Stimulated activated naive CD8-positive, alpha-beta T cell treated with anti-CD3 and anti-CD28 coated beads, Interleukin-15, Interleukin-2, amounts not matched to agents 100 U/mL and 50 U/mL, for 24 hours (primary cell): ENCODE data around the gene BBLN.
"Not testable (repeated sequence)": the region's sequence is repeated elsewhere in the genome, so short reads cannot be mapped to it uniquely, and the experiment has no call there.

ENCODE experiments used
- ATAC-seq: fragments of 150-1000 bp; cut with Tn5 transposase; one replicate; pipeline ENCODE4 v1.10.0; 2021
- DNase-seq: peaks from one replicate; pipeline ENCODE4 v3.0.0; 2021

Gene BBLN

DNA sequence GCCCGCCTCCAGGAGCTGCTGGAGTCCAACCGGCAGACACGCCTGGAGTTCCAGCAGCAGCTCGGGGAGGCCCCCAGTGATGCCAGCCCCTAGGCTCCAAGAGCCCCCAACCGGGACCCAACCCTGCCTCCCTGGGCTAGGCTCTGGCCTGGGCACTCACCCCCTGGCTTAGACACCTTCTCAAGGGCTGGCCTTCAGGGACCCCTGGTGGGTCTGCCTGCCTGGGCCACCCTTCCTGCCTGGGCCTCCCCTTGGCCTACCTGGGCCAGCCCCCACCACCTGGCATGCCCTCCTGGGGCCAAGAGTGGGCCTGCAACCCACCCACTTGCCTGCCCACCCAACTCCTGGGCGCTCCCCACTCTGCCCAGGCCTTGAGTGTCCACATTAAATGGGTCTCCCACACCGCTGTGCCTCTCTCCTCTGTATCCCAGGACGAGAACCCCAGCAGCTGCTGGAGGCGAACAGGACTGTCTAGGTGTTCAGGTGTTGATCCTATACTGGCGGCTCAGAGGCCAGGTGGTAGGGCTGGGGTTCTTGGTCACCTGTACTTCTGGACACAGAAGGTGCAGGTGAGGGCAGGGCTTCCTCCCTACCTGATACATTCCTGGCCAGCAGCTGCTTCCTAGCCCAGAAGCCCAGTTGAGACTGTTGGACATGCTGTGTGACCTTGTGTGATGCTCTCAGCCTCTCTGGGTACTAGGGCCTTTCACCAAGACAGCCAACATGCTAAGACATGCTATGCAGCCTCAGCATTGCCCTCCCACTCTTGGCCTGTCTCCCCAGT, 3.6 kb downstream of the BBLN start:
- DNase-seq = no peak
- ATAC-seq = no peak

DNA sequence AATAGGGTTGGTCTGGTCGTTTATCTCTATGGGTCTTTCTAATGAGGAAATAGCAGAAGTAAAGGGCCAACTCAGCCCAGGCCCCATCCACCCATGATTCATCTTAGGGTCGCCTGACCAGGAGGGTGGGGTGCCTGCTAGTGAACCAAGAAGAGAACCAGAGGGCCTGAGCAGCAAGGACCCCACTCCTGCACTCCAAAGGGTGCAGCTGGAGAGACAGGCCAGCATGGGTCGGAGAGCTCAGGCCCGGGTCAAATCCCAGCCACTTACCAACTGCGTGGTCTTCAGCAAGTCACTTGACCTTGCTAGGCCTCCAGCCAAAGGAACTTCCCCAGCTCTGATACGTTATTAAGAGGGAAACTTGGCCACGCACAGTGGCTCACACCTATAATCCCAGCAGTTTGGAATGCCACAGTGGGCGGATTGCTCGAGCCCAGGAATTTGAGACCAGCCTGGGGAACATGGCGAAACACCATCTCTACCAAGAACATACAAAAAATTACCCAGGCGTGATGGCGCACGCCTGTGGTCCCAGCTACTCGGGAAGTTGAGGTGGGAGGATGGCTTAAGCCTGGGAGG, 4.3 kb downstream of the BBLN start:
- no peak for ATAC-seq
- DNase-seq = no peak

DNA sequence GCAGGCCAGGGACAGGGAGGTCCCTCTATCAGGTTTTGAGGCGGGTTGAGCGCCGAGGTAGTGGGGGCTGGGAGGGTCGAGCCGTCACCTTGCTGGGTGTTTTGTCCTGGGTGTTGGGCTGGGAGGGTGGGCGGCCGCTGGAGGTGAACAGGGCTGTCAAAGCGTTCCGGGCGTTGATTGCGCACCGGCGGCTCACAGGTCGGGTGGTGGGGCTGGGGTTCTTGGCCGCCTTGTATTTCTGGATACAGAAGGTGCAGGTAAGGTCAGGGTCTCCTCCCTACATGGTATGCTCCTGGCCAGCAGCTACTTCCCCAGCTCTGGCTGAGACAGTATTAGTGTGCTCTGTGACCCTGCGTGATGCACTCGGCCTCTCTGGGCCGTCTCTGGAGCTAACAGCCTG, 6.1 kb downstream of the BBLN start:
- DNase-seq = no peak
- ATAC-seq = no peak

DNA sequence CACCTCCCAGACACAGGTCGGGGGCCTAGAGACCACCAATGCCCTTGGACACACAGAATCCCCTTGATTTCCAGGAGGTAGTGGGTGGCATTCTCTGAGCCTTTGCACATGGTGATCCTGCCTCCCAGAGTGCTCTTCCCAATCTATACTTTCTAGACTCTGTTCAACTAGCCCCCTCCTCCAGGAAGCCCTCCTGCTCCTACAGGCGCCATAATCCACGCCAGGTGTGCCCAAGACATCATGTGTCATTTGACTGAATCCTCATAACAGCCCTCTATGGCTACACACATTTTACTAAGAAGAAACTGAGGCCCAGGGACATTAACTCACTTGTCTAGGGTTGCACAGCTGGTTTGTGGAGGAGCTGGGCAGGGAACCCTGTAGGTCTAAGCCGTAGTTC, 7.1 kb downstream of the BBLN start:
- no peak for ATAC-seq

DNA sequence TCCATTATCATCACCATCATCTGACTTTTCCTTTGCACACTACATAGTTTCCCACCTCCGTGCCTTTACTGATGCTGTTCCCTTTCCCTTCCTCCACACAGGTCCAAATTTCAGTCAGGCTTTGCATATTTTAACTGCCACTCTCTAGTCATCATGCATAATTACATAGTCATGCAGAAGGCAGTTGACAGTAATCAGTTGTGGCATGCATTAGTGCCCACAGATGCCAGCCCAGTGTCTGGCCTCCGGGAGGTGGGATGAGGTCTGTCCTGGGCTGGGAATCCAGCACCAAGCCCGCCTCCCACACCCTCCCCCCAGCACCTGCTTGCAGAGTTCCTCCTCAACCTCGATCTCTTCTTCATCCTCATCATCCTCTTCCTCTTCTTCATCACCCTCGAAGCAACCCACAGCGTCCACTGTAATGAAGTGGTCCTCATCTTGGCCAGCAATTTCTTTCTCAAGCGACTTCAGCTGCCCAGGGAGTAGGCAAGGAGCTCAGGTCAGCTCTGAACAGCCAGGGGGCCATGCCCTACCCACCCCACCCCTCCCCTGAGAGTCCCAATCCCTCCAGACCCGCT, 8.8 kb downstream of the BBLN start:
- ATAC-seq (no peak), DNase-seq (no peak)

More for the DNA sequence above, 7.1 kb downstream of the BBLN start:
- no peak for DNase-seq

DNA sequence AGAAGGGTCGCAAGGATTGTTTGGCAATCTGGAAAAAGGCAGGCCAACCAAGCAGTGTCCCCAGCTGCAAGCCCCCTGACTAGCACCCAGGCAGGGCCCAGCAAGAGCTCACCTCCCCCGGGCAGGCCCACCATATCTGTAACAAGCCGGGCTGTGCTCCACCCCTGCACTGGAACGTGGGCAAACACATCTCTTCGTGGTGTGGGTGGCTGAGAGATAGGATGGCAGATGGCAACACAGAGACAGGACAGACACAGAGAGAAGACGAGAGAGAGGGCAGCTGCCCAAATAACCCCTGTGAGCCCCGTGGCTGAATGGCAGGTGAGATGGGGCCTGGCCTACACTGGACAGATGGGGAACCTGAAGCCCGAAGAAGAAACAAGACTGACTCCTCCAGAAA, 9.4 kb downstream of the BBLN start:
- DNase-seq (no peak), ATAC-seq (no peak)

DNA sequence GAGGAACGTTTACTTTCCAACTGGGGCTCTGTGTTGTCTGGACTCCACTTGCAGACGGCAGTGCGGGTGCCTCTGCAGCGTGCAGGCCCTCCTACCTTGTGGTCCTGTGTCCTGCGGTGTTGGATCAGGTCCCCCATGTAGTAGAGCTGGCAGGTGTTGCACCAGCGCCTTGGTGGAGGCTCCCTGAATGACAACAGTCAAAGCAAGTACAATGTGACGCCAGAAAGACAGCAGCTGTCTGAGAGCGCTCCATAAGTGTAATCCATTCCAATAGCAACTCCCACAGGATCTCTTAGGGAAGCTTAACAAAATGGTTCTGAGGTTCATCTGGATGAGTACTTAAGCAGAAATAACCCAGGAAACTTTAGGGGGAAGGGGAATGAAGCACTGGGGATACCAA, 9.9 kb downstream of the BBLN start:
- DNase-seq = no peak
- no peak for ATAC-seq

DNA sequence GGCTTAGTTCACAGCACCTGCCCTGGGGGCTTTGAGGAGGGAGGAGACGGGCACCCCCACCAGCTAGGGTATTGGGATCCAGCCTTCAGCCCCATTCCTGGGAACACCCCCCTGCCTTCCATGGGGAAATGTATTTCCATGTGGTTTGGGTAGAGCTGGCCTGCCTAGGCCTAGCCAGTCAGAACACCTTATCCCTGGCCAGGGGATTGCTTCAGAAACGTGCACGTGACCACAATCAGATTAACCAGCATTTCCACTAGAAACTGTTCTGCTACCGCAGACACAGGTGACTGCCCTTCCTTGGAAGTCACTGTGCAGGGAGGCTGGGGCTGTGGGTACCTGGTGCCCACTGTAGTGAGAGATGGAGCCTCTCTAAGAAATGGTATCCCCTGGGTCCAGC, 14.0 kb downstream of the BBLN start:
- ATAC-seq (no peak), DNase-seq (no peak)

DNA sequence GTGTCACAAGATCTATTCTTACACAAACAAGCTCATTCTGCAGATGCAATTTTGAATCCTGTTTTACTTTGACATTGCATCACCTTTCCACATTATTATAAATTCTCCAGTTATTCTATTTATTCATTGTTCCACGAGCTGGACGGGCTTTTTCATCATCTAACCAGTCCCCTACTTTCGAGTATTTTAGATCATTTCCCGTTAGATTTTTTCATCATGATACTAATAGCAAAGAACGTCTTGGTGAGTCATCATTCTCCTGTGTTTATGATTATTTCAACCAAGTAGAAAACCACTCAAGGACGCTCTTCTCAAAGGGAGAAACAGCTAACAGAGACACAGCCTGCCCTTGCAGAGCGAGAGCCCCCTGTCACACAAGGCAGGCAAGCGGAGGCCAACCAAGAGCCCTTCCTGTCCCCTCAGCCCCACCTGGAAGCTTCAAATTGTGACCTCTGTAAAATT, 15.1 kb downstream of the BBLN start:
- ATAC-seq (no peak), DNase-seq (no peak)

DNA sequence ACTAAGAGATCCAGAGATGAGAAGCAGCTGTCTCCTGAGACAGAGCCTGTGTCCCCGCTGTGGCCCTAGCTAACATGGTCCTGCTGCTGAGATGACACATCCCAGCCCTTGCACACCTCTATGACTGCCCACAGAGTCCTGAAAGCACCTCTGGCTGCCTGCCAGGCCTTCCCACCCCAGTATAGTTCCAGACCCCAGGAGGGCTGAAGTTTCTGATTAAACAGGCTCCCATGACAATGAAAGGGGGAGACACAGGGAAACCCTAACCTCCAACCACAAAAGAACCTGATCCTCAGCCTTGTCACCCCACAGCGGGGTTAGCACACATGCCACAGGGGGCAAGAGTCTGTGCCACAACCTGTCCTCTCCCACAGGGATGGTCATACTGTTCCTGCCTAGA, 15.7 kb downstream of the BBLN start:
- no peak for ATAC-seq
- DNase-seq = no peak

DNA sequence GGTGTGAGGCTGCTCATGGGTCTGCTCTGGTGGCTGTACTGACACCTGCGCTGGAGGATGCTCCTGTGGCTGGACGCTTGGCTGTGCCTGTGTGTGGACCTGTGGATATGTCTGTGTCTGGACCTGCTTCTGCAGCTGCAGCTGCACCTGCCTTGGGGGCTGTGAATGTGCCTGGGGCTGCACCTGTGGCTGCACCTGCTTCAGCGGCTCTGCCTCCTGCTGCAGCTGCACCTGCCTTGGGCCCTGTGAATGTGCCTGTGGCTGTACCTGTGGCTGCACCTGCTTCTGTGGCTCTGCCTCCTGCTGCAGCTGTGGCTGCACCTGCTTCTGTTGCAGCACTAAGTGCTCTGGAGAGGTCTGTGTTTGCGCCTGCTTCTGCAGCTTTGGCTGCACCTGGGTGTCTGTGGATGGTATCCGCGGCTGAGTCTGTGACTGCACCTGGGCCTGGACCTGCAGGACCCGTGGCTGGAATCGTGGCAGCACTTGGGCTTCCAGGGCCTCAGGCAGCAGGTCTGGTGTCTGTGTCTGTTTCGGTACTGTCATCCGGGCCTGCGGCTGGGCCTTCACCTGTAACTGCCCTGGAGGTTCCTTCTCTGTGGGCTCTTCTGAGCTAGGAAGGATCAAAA, 18.9 kb downstream of the BBLN start:
- DNase-seq (no peak), ATAC-seq (no peak)

DNA sequence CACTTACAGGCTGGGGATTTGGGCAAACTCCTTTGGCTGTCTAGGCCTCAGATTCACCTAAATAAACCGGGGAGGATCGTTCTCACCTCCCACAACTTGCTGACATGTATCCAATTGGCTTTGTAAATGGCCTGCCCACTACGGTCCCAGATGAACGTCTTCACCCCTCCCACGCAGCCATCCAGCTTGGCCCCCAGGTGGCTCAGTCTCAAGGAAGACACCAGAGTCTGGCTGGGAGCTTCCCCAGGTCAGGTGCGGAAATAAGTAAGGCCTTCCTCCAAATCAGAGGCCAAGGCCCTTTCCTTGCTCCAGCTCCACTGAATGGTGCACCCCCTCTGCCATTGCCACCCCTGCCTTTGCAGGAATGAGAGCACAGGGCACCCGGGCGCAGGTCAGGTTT, 19.9 kb downstream of the BBLN start:
- no peak for DNase-seq
- no peak for ATAC-seq

DNA sequence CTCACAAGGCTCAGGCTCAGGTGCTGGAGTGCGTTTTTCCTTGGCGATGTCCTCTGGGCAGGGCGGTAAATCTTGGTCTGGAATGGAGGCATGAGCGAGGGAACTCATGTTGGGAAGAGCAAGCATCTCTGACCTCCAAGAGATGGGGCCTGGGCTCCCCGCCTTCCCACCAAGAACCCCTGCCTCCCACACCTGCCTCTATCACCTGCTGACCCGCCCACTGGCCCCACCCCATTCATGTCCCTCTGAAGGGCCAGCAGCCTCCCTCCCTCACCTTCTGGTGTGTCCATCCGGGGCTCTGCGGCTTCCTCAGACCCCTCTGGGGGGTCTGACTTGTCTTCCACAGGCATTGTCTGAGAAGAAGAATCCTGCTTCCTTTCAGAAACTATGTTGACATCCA, 20.4 kb downstream of the BBLN start:
- DNase-seq (no peak), ATAC-seq (no peak)

DNA sequence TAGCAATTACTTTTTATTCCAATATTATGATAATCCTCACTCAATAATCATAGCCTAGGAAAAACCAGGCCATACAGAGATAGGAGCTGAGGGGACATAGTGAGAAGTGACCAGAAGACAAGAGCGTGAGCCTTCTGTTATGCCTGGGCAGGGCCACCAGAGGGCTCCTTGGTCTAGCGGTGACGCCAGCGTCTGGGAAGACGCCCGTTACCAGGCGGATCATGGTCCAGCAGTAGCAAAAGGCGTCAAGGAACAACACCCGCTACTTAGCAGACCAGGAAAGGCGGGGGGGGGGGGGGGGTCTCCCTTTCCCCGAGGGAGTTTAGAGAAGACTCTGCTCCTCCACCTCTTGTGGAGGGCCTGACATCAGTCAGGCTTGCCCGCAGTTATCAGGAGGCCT, 21.4 kb downstream of the BBLN start:
- ATAC-seq, DNase-seq: not testable (repeated sequence)

DNA sequence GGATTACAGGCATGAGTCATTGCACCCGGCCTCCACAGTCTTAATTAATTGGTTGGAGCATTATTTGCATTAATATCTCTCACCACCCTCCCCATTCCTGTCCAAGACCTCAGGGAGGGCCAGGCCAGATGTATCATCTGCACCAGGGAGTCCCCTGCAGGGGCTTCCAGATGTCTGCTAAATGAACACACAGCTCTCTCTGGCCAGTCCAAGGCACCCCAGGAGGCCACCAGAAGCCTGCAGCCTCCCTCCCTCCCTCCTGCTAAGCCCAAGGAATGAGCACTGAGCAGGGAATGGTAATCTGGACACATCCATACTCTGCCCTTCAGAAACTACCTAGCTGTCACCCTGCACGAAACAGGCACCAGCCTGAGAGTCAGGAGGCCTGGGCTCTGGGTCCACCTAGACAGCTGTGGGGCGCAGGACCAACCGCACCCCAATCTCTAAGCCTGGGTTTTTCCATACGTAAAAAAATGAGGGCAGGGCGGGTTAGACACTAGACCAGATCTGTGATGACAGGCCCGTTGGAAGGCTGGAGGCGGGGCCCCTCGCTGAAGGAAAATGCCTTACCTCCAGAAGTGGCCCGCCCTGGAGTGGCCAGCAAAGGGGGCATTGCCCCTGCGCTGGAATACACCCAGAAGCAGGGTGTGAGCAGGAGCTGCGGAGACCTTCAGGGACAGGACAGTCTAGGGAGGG, 23.0 kb downstream of the BBLN start:
- DNase-seq = no peak
- ATAC-seq = no peak

DNA sequence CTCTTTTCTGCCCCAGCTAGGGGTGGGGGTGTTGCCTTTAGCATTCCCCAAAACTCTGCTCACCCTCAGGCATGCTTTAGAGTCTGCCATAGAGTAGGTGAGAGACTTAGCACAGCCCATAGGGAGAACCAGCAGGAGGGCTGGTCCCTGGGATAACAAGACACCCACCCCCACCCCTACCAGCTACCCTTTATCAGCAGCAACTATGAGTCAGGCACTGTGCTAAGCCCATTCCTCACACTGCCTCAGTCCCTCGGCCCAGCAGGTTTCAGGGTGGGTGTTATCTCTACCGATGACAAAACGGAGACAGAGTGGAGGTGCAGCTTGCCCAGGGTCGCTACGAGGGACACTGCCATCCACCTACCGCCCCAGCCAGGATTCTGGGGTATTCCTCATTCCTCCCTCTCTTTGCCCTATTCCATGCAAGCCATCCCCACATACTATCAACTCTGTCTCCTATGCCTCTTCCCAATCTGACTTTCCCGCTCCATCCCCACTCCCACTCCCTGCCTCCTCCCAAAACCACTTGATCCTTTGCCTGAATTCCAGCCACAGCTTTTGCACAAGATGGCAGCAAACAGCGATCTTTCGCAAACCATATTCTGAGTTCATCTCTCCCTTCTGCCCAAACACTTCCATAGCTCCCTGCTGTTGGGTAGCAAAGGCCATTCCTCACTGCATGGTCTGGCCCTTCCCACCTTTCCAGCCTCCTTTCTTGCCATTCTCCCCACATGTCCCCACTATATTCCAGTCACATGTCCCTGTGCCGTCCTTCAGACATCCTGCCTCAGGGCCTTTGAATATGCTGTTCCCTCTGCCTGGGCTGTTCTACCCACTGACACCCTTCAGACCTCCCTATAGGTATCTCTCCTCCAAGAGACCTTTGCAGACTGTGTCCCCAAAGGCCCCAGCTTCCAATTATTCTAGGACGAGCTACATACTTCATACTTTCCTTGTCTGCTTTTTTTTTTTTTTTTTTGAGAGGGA, 26.2 kb downstream of the BBLN start:
- ATAC-seq = no peak
- DNase-seq = no peak

DNA sequence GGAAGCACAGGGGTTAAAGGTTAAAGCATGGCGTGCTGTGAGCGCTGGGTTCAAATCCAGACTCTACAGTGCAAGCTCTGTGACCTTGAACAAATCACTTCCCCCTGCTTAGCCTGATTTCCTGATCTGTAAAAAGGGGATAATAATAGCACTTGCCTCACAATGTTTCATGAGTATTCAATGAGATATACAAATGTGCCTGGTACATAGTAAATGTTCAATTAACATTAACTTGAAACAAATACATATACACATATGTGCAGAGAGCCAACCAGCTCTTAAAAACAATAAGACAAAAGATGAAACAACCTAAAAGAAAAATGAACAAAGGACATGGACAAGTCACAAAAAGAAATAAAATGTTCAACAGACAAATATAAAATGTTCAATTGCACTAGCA, 27.3 kb downstream of the BBLN start:
- DNase-seq (no peak), ATAC-seq (no peak)

DNA sequence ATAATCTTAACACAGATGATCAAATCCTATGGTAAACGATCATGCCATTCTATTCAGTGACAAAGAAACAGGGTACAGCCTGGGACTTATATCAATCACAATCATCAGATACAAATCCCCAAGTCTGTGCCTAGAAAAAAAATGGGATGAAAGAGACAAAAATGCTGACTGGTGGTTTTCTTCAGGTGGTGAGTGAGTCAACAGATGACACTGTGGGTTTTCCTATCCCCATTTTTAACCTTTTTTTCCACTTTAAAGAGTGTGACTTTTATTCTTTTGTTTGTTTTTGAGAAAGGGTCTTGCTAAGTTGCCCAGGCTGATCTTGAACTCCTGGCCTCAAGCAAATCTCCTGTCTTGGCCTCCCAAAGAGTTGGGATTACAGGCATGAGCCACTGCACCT, 28.1 kb downstream of the BBLN start:
- ATAC-seq (no peak), DNase-seq (no peak)

DNA sequence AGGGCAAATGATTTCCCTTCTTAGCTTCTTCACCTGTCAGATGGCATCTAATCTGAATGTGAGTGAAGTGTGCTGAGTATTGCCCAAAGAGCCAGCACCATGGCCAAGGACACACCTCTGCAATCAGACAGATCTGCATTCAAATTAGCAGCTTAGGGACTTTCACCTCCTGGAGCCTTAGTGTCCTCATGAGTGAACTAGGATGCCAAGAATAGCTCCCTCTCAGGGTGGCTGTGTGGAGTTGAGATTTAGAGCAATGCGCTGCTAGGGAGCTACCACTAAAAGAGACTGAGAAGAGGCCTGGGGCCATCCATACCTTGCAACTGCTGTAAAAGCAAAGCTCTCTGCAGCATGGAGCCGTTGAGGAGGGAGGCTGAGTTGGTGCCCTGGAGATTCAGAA, 29.9 kb downstream of the BBLN start:
- DNase-seq (no peak), ATAC-seq (no peak)

DNA sequence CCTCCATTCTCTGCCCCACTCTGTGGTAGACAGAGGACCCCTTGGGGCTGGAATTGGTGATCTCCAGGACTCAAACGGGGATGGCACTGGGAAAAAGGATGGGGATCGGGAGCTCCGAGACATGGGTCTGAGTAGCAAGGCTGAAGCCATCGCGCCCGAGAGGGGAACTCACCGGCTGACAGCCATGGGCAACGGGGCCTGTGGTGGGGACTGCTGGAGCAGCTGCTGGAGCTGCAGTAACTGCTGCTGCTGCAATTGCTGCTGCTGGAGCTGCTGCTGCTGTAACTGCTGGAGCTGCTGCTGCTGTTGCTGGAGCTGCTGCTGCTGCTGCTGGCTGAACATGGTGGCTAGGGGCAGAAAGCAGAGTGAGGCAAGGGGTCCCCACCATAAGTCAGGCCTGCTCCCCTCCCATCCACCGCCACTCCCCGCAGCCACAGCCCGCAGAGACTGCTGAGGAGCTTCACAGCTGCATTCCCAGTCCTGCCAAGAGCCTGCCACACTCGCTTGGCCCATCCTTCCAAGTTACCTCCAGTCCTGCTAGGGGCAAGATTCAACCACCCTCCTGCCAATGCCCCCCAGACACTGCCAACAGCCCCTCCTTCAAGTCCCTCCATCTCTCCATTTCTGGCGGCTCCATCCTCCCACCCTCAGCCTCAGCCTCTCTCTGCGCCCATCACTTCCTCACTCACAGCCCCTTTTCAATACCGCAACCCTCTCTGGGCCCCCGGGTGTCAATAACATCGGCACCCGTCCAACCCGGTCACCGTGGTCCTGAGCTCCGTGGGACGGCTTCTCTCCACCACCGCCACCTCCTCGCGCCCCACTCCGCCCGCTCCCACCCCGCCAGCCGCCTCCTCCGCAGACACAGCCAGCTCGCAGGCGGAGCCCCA, 30.7 kb downstream of the BBLN start:
- peak; percentile 40 for ATAC-seq

More for the DNA sequence above, 30.7 kb downstream of the BBLN start:
- DNase-seq = no peak
